Measurements from ENCODE around the gene ATP1A4. TPM values are rescaled to one million over a fixed set of nuclear protein-coding genes. Genes with fewer than 3 reads are reported as not detected.

The ATP1A4 gene
- total and polyA plus RNA-seq, 7 donors: 0.03 to 2.0 (median 0.26) TPM

DNA sequence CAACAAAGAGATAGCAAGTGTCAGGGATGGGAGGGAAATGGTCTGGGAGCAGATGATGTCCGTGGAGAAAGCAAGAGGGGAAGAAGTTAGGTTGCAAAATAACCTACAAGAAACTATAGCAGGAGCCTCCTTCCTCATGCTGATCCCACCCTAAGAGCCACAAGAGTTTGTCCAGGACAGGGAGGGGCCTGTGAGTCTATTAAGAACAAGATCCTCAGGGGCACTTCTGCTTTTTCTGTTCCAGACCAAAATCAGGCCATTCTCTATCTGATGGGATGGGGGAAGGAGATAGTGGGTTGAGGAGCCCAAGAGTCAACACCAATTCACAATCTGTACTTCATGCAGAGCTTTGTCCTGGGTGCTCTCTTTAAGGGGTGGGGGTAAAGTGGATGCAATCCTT is 7.7 kb upstream of the ATP1A4 start:
- peak overlapping the region; percentile 6 for H3K27ac ChIP-seq
- DNase-seq (no peak), ATAC-seq (no peak)
- WGBS, 3 donors: 23 to 47% (median 33%) methylated on average over 1 of the region's 1 CpG
- intact Hi-C loops (cut with DNase I): no loop called here
- no peaks in the 10 kb centered on the region for H3K9me3 ChIP-seq
- H3K4me3 ChIP-seq: no peak overlapping the region
- TF ChIP-seq, protein P1, sequence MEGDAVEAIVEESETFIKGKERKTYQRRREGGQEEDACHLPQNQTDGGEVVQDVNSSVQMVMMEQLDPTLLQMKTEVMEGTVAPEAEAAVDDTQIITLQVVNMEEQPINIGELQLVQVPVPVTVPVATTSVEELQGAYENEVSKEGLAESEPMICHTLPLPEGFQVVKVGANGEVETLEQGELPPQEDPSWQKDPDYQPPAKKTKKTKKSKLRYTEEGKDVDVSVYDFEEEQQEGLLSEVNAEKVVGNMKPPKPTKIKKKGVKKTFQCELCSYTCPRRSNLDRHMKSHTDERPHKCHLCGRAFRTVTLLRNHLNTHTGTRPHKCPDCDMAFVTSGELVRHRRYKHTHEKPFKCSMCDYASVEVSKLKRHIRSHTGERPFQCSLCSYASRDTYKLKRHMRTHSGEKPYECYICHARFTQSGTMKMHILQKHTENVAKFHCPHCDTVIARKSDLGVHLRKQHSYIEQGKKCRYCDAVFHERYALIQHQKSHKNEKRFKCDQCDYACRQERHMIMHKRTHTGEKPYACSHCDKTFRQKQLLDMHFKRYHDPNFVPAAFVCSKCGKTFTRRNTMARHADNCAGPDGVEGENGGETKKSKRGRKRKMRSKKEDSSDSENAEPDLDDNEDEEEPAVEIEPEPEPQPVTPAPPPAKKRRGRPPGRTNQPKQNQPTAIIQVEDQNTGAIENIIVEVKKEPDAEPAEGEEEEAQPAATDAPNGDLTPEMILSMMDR (IDR thresholded peaks at IDR 0.05): no peak
- H3K4me1 ChIP-seq: peaks cover 6% of the 10 kb centered on the region
- peaks cover 0 to 44% of the 10 kb centered on the region in 2 donors for H3K36me3 ChIP-seq (ENCODE audit: insufficient read depth in 1 of 2, low read depth in 1 of 2)
- H3K27me3 ChIP-seq (ENCODE audit: insufficient read depth in 3 of 3, low read length in 2 of 3): no peaks in the 10 kb centered on the region

DNA sequence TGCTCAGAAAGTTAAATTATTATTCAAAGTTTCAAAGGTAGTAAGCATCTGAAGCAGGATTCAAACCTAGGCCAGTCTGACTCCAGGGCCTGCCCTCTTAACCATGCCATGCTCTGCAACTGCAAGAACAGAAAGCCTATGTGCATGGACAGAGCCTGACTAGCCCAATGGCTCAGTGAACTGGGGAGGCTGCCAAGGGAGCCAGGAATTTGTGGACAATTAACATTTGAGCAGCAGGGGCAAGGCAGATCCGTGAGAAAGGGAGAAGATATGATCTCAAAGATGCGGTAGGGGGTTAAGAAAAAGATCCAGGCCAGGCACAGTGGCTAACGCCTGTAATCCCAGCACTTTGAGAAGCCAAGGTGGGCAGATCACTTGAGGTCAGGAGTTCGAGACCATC is 6.5 kb upstream of the ATP1A4 start:
- peaks cover 0 to 32% of the 10 kb centered on the region in 2 donors for H3K36me3 ChIP-seq (ENCODE audit: insufficient read depth in 1 of 2, low read depth in 1 of 2)
- WGBS, 3 donors: 17 to 39% (median 19%) methylated on average over 4 of the region's 4 CpGs
- no peaks in the 10 kb centered on the region for H3K27me3 ChIP-seq (ENCODE audit: insufficient read depth in 3 of 3, low read length in 2 of 3)
- intact Hi-C loops (cut with DNase I): no loop called here
- DNase-seq (no peak), ATAC-seq (peak; percentile 24 to 43 (median 28))
- TF ChIP-seq, protein P1 (IDR thresholded peaks at IDR 0.05): no peak
- H3K4me1 ChIP-seq: peaks cover 9% of the 10 kb centered on the region
- no peak overlapping the region for H3K4me3 ChIP-seq
- H3K27ac ChIP-seq: peak overlapping the region; percentile 33
- H3K9me3 ChIP-seq: no peaks in the 10 kb centered on the region

- 44 to 70% (median 49%) methylated on average over 14 of the region's 14 CpGs for WGBS, 3 donors
- H3K4me3 ChIP-seq: no peak overlapping the region
- peak overlapping the region; percentile 37 for H3K27ac ChIP-seq
- no peaks in the 10 kb centered on the region for H3K9me3 ChIP-seq
- peaks cover 0 to 20% of the 10 kb centered on the region in 2 donors for H3K36me3 ChIP-seq (ENCODE audit: insufficient read depth in 1 of 2, low read depth in 1 of 2)
- no peak for DNase-seq
- TF ChIP-seq, protein P1 (IDR thresholded peaks at IDR 0.05): no peak
- ATAC-seq: peak; percentile 11 to 35 (median 18)
- intact Hi-C loops (cut with DNase I): no loop called here
- H3K4me1 ChIP-seq: peaks cover 9% of the 10 kb centered on the region
- no peaks in the 10 kb centered on the region for H3K27me3 ChIP-seq (ENCODE audit: insufficient read depth in 3 of 3, low read length in 2 of 3)
Measured at GRCh38 chr1:160146107-160146506, 5.3 kb upstream of the ATP1A4 start.

DNA sequence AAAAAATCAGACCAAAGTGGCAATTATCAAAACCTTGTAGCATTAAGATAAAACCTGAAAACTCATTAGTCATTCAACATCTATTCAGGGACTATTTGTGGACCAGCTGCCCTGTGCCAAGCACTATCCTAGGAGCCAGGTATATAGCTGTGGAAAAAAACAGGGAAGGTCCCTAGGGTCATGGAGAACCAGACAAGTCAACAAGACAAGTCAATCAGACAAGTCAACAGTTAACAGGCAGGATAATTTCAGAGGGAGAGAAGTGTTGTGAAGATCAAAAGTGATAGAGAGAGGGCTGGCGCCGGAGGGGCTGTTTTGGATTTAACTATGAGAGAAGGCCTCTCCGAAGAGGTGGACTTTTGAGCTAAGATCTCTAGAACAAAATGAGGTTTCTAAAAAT is 3.3 kb upstream of the ATP1A4 start:
- Histone ChIP-seq H3K27ac (peak overlapping the region; percentile 63), H3K36me3 (ENCODE audit: insufficient read depth in 1 of 2, low read depth in 1 of 2) (no peaks in the 10 kb centered on the region), H3K27me3 (ENCODE audit: insufficient read depth in 3 of 3, low read length in 2 of 3) (no peaks in the 10 kb centered on the region), H3K9me3 (no peaks in the 10 kb centered on the region), H3K4me3 (no peak overlapping the region), H3K4me1 (peaks cover 9% of the 10 kb centered on the region)
- DNase-seq: no peak
- TF ChIP-seq, protein P1 (IDR thresholded peaks at IDR 0.05): no peak
- WGBS, 3 donors: 78 to 84% (median 83%) methylated on average over 3 of the region's 3 CpGs
- peak; percentile 38 to 48 (median 44) for ATAC-seq
- intact Hi-C loops (cut with DNase I): no loop called here

DNA sequence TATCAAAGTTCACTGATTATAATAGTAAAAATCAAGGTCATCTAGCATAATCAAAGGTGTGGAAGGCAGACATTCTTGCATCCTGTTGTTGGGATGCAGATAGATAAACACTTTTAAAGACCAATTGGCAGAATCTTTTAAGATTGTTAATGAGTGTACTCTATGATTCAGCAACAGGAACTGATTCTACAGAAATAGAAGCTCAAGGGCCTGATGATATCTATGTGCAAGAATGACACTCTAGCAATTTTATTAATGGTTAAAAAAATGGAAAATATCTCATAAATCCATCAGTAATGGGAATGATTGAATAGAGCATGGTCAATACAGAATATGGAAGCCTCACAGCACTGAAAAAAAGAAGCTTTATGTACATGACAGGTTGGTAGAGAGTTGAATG is 2.2 kb upstream of the ATP1A4 start:
- intact Hi-C loops (cut with DNase I): no loop called here
- Histone ChIP-seq H3K9me3 (no peaks in the 10 kb centered on the region), H3K4me1 (peaks cover 9% of the 10 kb centered on the region), H3K4me3 (no peak overlapping the region), H3K36me3 (ENCODE audit: insufficient read depth in 1 of 2, low read depth in 1 of 2) (no peaks in the 10 kb centered on the region), H3K27ac (peak overlapping the region; percentile 19), H3K27me3 (ENCODE audit: insufficient read depth in 3 of 3, low read length in 2 of 3) (no peaks in the 10 kb centered on the region)
- ATAC-seq (no peak), DNase-seq (no peak)
- TF ChIP-seq, protein P1 (IDR thresholded peaks at IDR 0.05): no peak

Data from psoas muscle (tissue), 8 donors.